K562 (cell line): Measurements from ENCODE around the gene MOK. TPM values are rescaled to one million over a fixed set of nuclear protein-coding genes. Genes with fewer than 3 reads are reported as not detected.

ENCODE experiments used
- ATAC-seq: fragments of 200-7000 bp; cut with Tn5 transposase; 3 replicates; pipeline ENCODE4 v1.9.1; 2020; ENCODE audit warnings: moderate library complexity
- BruUV-seq: library from RNA; stranded (reverse); fragments of 400-500 nt; replicated peaks from 2 replicates; lab custom pipeline; 2021; lab: Mats Ljungman, UMichigan
- CTCF ChIA-PET: fragments of 300-600 bp; formaldehyde crosslinking; extraction: SDS; loops from one replicate; lab custom pipeline; 2021; ENCODE audit warnings: low intra/inter-chr PET ratio; lab: Yijun Ruan, JAX
- POLR2A ChIA-PET: fragments of 300-600, 350-650 bp; sonication (Branson Sonifier 250); formaldehyde crosslinking; extraction: SDS; loops from one replicate; lab custom pipeline; 2021; ENCODE audit warnings: antibody characterized with exemption, inconsistent platforms; lab: Yijun Ruan, JAX
- DNase-seq, 4 experiments: peaks; one replicate each; pipeline versions ENCODE4 v3.0.0 to v3.0.0-alpha.2; 2011 to 2018; ENCODE audit warnings: low spot score in 3 of 4, mixed read lengths in 3 of 4; ENCODE audit errors: extremely low read depth in 1 of 4
- FAIRE-seq: peaks from 2 replicates; lab custom pipeline; 2011; peaks lifted over from hg19 to GRCh38; lab: Jason Lieb, UNC
- H2AFZ ChIP-seq: 2 replicates; pipeline ENCODE4 v1.6.0; 2011; ENCODE audit warnings: low read depth, low read length, control low read depth, inconsistent platforms
- H3K27ac ChIP-seq: fragments of 200-600 bp; 3 replicates; pipeline ENCODE4 v1.8.0; 2011; ENCODE audit warnings: low read depth, mild to moderate bottlenecking, control low read depth, inconsistent platforms, low read length, moderate library complexity, mixed read lengths; ENCODE audit errors: extremely low read depth
- H3K27me3 ChIP-seq, 2 experiments: fragments of 300-600 bp in 1 of 2; 2 replicates in 1 of 2; 3 replicates in 1 of 2; pipeline versions ENCODE4 v1.6.0 to v1.8.0; 2011; ENCODE audit warnings: inconsistent platforms in 2 of 2, low read length in 2 of 2, mild to moderate bottlenecking in 1 of 2, mixed read lengths in 1 of 2, moderate library complexity in 1 of 2; ENCODE audit not compliant: control insufficient read depth in 2 of 2, insufficient read depth in 2 of 2
- H3K36me3 ChIP-seq: fragments of 300-600 bp; 3 replicates; pipeline ENCODE4 v1.8.0; 2011; ENCODE audit warnings: mild to moderate bottlenecking, low read length, inconsistent platforms; ENCODE audit not compliant: control insufficient read depth, insufficient read depth
- H3K4me1 ChIP-seq, 2 experiments: fragments of 200-600 bp in 1 of 2; replicated peaks in 1 of 2; 2 replicates in 1 of 2; 3 replicates in 1 of 2; pipeline versions ENCODE4 v1.5.1 to v1.8.0; 2011; ENCODE audit warnings: inconsistent platforms in 2 of 2, low read length in 2 of 2, mild to moderate bottlenecking in 1 of 2, mixed read lengths in 1 of 2, moderate library complexity in 1 of 2; ENCODE audit not compliant: control insufficient read depth in 2 of 2, insufficient read depth in 2 of 2
- H3K4me2 ChIP-seq: 2 replicates; pipeline ENCODE4 v1.6.1; 2011; ENCODE audit warnings: low read length, control low read depth, inconsistent platforms, mixed read lengths; ENCODE audit not compliant: insufficient read depth
- H3K4me3 ChIP-seq: fragments of 200-600 bp; sonication (generic), shearing (Covaris generic); 2 replicates; pipeline ENCODE4 v1.5.1; 2016; ENCODE audit warnings: control low read depth, inconsistent platforms
- H3K79me2 ChIP-seq: fragments of 200-600 bp; 3 replicates; pipeline ENCODE4 v1.8.0; 2011; ENCODE audit warnings: low read length, inconsistent platforms; ENCODE audit not compliant: control insufficient read depth, insufficient read depth
- H3K9ac ChIP-seq, 2 experiments: 2 replicates each; pipeline versions ENCODE4 v1.6.0 to v1.6.1; 2011; ENCODE audit warnings: low read depth in 2 of 2, low read length in 2 of 2, control low read depth in 1 of 2, inconsistent platforms in 1 of 2, mild to moderate bottlenecking in 1 of 2, mixed read lengths in 1 of 2; ENCODE audit not compliant: insufficient read depth in 1 of 2
- H3K9me1 ChIP-seq: one replicate; pipeline ENCODE4 v1.6.0; 2011; ENCODE audit warnings: inconsistent platforms, mild to moderate bottlenecking, low read length, moderate library complexity; ENCODE audit not compliant: control insufficient read depth, insufficient read depth
- H3K9me3 ChIP-seq: replicated peaks from 2 replicates; pipeline ENCODE4 v1.5.1; 2011; ENCODE audit warnings: low read depth, low read length, inconsistent platforms; ENCODE audit not compliant: control insufficient read depth, insufficient read depth
- H4K20me1 ChIP-seq: replicated peaks from 2 replicates; pipeline ENCODE4 v1.6.1; 2011; ENCODE audit warnings: low read length, inconsistent platforms, mixed read lengths; ENCODE audit not compliant: control insufficient read depth, insufficient read depth
- NFIX ChIP-seq: fragments of 250-450 bp; sonication (Bioruptor Pico); IDR thresholded peaks from 2 replicates; pipeline ENCODE4 v1.4.0; 2020; ENCODE audit warnings: low read depth, mild to moderate bottlenecking, moderate library complexity
- POLR2G ChIP-seq: fragments of 200-400 bp; formaldehyde crosslinking; IDR thresholded peaks from 2 replicates; pipeline ENCODE4 v1.6.1; 2017; ENCODE audit warnings: low read depth, mild to moderate bottlenecking, antibody characterized with exemption, low read length, moderate library complexity
- WGBS: fragments of 100-300 bp; shearing (Covaris generic); methylation state at CpG from one replicate; pipeline ENCODE4 v1.1.6; 2016; ENCODE audit warnings: low coverage, mixed read lengths; ENCODE audit not compliant: insufficient coverage; ENCODE audit errors: missing lambda C conversion rate; 5-methylcytosine and 5-hydroxymethylcytosine counted together
- in situ Hi-C: fragments of 300-500 bp; cut with MboI; formaldehyde crosslinking; loops from 4 replicates; pipeline ENCODE4 v1.15.0; 2018; ENCODE audit warnings: inconsistent platforms, mixed read lengths
- intact Hi-C: fragments of 100-400 bp; cut with micrococcal nuclease; formaldehyde crosslinking; loops from 2 replicates; pipeline ENCODE4 v1.14.2; 2022
- polyA plus RNA-seq, 8 experiments: library from polyadenylated mRNA; depleted of rRNA in 4 of 8; stranded (reverse) in 5 of 8; unstranded in 3 of 8; fragments of >200 nt; fragmentation: Nextera tagmentation in 2 of 8; fragmentation: Illumina TruSeq in 1 of 8; extraction: Ambion mirVana in 2 of 8; extraction: Trizol in 1 of 8; gene quantifications; 2 replicates each; pipeline versions ENCODE4 v1.2.1 to v1.2.3, GENCODE V29; 2011 to 2014; ENCODE audit warnings: inconsistent platforms in 1 of 8, missing spikeins in 1 of 8
- total RNA-seq, 7 experiments: library from RNA; depleted of rRNA in 6 of 7; stranded (reverse); fragments of >200 nt in 6 of 7; fragmentation: Illumina TruSeq in 2 of 7; extraction: Trizol in 2 of 7; gene quantifications; 2 replicates each; pipeline versions ENCODE4 v1.2.1 to v1.2.3, GENCODE V29; 2011 to 2021; ENCODE audit warnings: low replicate concordance in 1 of 7
- TF ChIP-seq, protein P1 (sequence below): sonication (generic); formaldehyde crosslinking; IDR thresholded peaks from 2 replicates; pipeline ENCODE4 v1.8.1; 2022; ENCODE audit warnings: missing genetic modification reagents
- TF ChIP-seq, protein P2 (sequence below): fragments of 250-450 bp; sonication (Bioruptor Pico); IDR thresholded peaks from 2 replicates; pipeline ENCODE4 v1.8.0; 2021; ENCODE audit warnings: mild to moderate bottlenecking, moderate library complexity

Gene MOK
- total and polyA plus RNA-seq, 9 of the 15 experiments (the other 6 are each of a cell fraction or from before 2014, with no cell fraction given) = 1.3 to 8.4 (median 5.3) TPM

DNA sequence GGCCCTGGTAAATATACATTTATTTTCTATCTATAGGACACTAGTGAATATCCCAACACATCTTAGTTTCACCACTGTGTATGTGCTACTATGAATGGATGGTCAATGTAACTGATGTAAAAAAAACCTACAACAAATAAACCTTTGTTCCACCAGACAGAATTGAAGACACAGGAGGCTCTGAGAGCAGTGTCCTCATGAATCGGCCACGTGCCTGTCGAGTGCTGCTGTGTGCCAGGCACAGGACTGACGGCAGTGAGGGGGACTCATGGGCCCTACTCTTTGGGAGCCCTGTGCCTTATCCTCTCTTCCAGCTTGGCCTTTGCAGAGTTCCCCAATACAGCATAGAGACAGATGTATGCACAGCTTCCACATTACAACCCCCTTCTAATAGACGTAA, 39.5 kb upstream of the MOK start:
- Histone ChIP-seq H3K36me3 (peaks cover 37% of the 10 kb centered on the region), H4K20me1 (no peaks in the 10 kb centered on the region), H3K4me3 (no peak overlapping the region), H3K4me1 (no peaks in the 10 kb centered on the region; a peak in 1 of 5 replicates), H3K27me3 (no peaks in the 10 kb centered on the region), H3K9me1 (no peaks in the 10 kb centered on the region), H2AFZ (no peak overlapping the region), H3K9ac (no peak overlapping the region), H3K79me2 (no peaks in the 10 kb centered on the region), H3K4me2 (no peak overlapping the region), H3K27ac (no peak overlapping the region), H3K9me3 (no peaks in the 10 kb centered on the region)
- DNase-seq (no peak), ATAC-seq (no peak), FAIRE-seq (no peak)
- ChIA-PET CTCF (no interaction called here), POLR2A (interaction anchor here (0.9 kb wide), 1 partner anchor 16 kb away, joined by 3 read pairs; no protein-coding TSS in a partner anchor)
- TF ChIP-seq NFIX (CRISPR knock-in tag) (no peak), POLR2G (no peak)
- TF ChIP-seq, protein P1, sequence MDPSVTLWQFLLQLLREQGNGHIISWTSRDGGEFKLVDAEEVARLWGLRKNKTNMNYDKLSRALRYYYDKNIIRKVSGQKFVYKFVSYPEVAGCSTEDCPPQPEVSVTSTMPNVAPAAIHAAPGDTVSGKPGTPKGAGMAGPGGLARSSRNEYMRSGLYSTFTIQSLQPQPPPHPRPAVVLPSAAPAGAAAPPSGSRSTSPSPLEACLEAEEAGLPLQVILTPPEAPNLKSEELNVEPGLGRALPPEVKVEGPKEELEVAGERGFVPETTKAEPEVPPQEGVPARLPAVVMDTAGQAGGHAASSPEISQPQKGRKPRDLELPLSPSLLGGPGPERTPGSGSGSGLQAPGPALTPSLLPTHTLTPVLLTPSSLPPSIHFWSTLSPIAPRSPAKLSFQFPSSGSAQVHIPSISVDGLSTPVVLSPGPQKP (CRISPR knock-in tag) = no peak
- TF ChIP-seq, protein P2, sequence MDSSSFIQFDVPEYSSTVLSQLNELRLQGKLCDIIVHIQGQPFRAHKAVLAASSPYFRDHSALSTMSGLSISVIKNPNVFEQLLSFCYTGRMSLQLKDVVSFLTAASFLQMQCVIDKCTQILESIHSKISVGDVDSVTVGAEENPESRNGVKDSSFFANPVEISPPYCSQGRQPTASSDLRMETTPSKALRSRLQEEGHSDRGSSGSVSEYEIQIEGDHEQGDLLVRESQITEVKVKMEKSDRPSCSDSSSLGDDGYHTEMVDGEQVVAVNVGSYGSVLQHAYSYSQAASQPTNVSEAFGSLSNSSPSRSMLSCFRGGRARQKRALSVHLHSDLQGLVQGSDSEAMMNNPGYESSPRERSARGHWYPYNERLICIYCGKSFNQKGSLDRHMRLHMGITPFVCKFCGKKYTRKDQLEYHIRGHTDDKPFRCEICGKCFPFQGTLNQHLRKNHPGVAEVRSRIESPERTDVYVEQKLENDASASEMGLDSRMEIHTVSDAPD (CRISPR knock-in tag) = no peak
- in situ Hi-C loops (no loop called here), intact Hi-C loops (no loop called here)
- WGBS = 88% methylated on average over 4 of the region's 5 CpGs
- BruUV-seq = no TSS peak
